H1 (cell line): ENCODE results near the gene PPIL6. TPM values are rescaled to one million over a fixed set of nuclear protein-coding genes. Genes with fewer than 3 reads are reported as not detected.

ENCODE experiments used
- CTCF ChIA-PET: fragments of 300-600 bp; sonication (Branson Sonifier 250); formaldehyde crosslinking; loops from one replicate; lab custom pipeline; 2021; ENCODE audit not compliant: partially characterized antibody; lab: Charles Lee
- POLR2A ChIA-PET: fragments of 300-600 bp; sonication (Branson Sonifier 250); formaldehyde crosslinking; loops from one replicate; lab custom pipeline; 2021; ENCODE audit warnings: inconsistent platforms; ENCODE audit not compliant: partially characterized antibody; lab: Charles Lee
- DNase-seq, 2 experiments: peaks; one replicate each; pipeline versions ENCODE4 v3.0.0 to v3.0.0-alpha.2; 2010 to 2022; ENCODE audit warnings: low spot score in 2 of 2, low read depth in 1 of 2, mixed read lengths in 1 of 2
- FAIRE-seq: peaks from 2 replicates; lab custom pipeline; 2011; peaks lifted over from hg19 to GRCh38; lab: Jason Lieb, UNC
- H2AFZ ChIP-seq: 2 replicates; pipeline ENCODE4 v1.8.1; 2012; ENCODE audit warnings: low read length, inconsistent platforms
- H2AK5ac ChIP-seq: 2 replicates; pipeline ENCODE4 v1.6.1; 2013; ENCODE audit warnings: low read depth, low read length
- H2BK120ac ChIP-seq: replicated peaks from 2 replicates; pipeline ENCODE3; 2013; ENCODE audit warnings: low read depth, low read length, inconsistent platforms
- H2BK12ac ChIP-seq: 2 replicates; pipeline ENCODE4 v1.6.1; 2013; ENCODE audit warnings: low read depth, low read length
- H2BK15ac ChIP-seq: 2 replicates; pipeline ENCODE4 v1.6.1; 2013; ENCODE audit warnings: low read length
- H2BK20ac ChIP-seq: 2 replicates; pipeline ENCODE4 v1.6.1; 2013; ENCODE audit warnings: low read length
- H2BK5ac ChIP-seq: 2 replicates; pipeline ENCODE4 v1.6.1; 2013; ENCODE audit warnings: low read depth, low read length
- H3K14ac ChIP-seq: 2 replicates; pipeline ENCODE4 v1.6.1; 2013; ENCODE audit warnings: inconsistent platforms; ENCODE audit not compliant: insufficient read length
- H3K18ac ChIP-seq: 2 replicates; pipeline ENCODE4 v1.6.1; 2013; ENCODE audit warnings: low read length; ENCODE audit errors: extremely low read depth
- H3K23ac ChIP-seq: 2 replicates; pipeline ENCODE4 v1.6.1; 2013; ENCODE audit warnings: inconsistent platforms; ENCODE audit not compliant: insufficient read length
- H3K23me2 ChIP-seq: 2 replicates; pipeline ENCODE4 v1.6.1; 2013; ENCODE audit warnings: low read depth, low read length
- H3K27ac ChIP-seq: 2 replicates; pipeline ENCODE4 v1.6.1; 2011; ENCODE audit warnings: low read depth, low read length, inconsistent platforms
- H3K27me3 ChIP-seq, 4 experiments: replicated peaks in 1 of 4; 1 replicate in 1 of 4; 2 replicates in 3 of 4; pipeline versions ENCODE4 v1.6.1 to v1.8.1; 2011 to 2013; ENCODE audit warnings: low read length in 3 of 4, mild to moderate bottlenecking in 3 of 4, inconsistent platforms in 2 of 4, mixed read lengths in 2 of 4, moderate library complexity in 1 of 4; ENCODE audit not compliant: control insufficient read depth in 3 of 4, insufficient read depth in 3 of 4; ENCODE audit errors: extremely low read depth in 1 of 4
- H3K36me3 ChIP-seq, 4 experiments: 2 replicates each; pipeline versions ENCODE4 v1.6.1 to v1.8.1; 2011 to 2013; ENCODE audit warnings: mild to moderate bottlenecking in 4 of 4, low read length in 3 of 4, moderate library complexity in 2 of 4, control low read depth in 1 of 4, inconsistent platforms in 1 of 4; ENCODE audit not compliant: insufficient read depth in 4 of 4, control insufficient read depth in 2 of 4
- H3K4ac ChIP-seq: replicated peaks from 2 replicates; pipeline ENCODE3; 2013; ENCODE audit warnings: low read length, low read depth, mixed read lengths, inconsistent platforms; ENCODE audit not compliant: insufficient read length
- H3K4me1 ChIP-seq, 4 experiments: replicated peaks in 1 of 4; 1 replicate in 1 of 4; 2 replicates in 3 of 4; pipeline versions ENCODE4 v1.6.1 to v1.8.1; 2011 to 2013; ENCODE audit warnings: low read length in 3 of 4, inconsistent platforms in 2 of 4, mixed read lengths in 1 of 4; ENCODE audit not compliant: insufficient read depth in 4 of 4, control insufficient read depth in 3 of 4
- H3K4me2 ChIP-seq, 2 experiments: 2 replicates each; pipeline versions ENCODE4 v1.6.1 to v1.8.1; 2011 to 2013; ENCODE audit warnings: low read depth in 2 of 2, low read length in 2 of 2, control low read depth in 1 of 2, inconsistent platforms in 1 of 2, mild to moderate bottlenecking in 1 of 2; ENCODE audit not compliant: insufficient read depth in 1 of 2
- H3K4me3 ChIP-seq, 4 experiments: fragments of 200-600, 300-600 bp in 1 of 4; sonication (generic), shearing (Covaris generic), sonication (Bioruptor Twin) in 1 of 4; 2 replicates each; pipeline versions ENCODE4 v1.5.1 to v1.8.1; 2011 to 2016; ENCODE audit warnings: low read length in 4 of 4, low read depth in 3 of 4, control low read depth in 2 of 4, inconsistent platforms in 2 of 4, mild to moderate bottlenecking in 2 of 4, mixed read lengths in 1 of 4, moderate library complexity in 1 of 4; ENCODE audit not compliant: insufficient read depth in 2 of 4; ENCODE audit errors: extremely low read depth in 1 of 4
- H3K56ac ChIP-seq: replicated peaks from 2 replicates; pipeline ENCODE3; 2013; ENCODE audit warnings: low read depth, mild to moderate bottlenecking, mixed read lengths, low read length, inconsistent platforms; ENCODE audit not compliant: insufficient read length
- H3K79me1 ChIP-seq: 2 replicates; pipeline ENCODE4 v1.6.1; 2013; ENCODE audit warnings: low read depth, low read length, control low read depth
- H3K79me2 ChIP-seq, 2 experiments: 2 replicates each; pipeline versions ENCODE4 v1.6.1 to v1.8.1; 2012 to 2013; ENCODE audit warnings: low read length in 2 of 2, mild to moderate bottlenecking in 2 of 2, inconsistent platforms in 1 of 2; ENCODE audit not compliant: insufficient read depth in 2 of 2, control insufficient read depth in 1 of 2
- H3K9ac ChIP-seq, 4 experiments: replicated peaks in 1 of 4; 1 replicate in 1 of 4; 2 replicates in 3 of 4; pipeline versions ENCODE4 v1.6.1 to v1.8.1; 2011 to 2013; ENCODE audit warnings: low read depth in 3 of 4, low read length in 3 of 4, control low read depth in 2 of 4, mild to moderate bottlenecking in 2 of 4, moderate library complexity in 2 of 4, inconsistent platforms in 1 of 4; ENCODE audit errors: extremely low read depth in 1 of 4
- H3K9me3 ChIP-seq, 2 experiments: 2 replicates each; pipeline versions ENCODE4 v1.6.1 to v1.8.1; 2012 to 2013; ENCODE audit warnings: mild to moderate bottlenecking in 2 of 2, moderate library complexity in 2 of 2, control low read depth in 1 of 2, inconsistent platforms in 1 of 2, low read depth in 1 of 2, low read length in 1 of 2, mixed read lengths in 1 of 2; ENCODE audit not compliant: insufficient read depth in 2 of 2
- H4K20me1 ChIP-seq, 2 experiments: replicated peaks in 1 of 2; 2 replicates each; pipeline versions ENCODE3 to v1.8.1; 2011 to 2013; ENCODE audit warnings: inconsistent platforms in 2 of 2, low read length in 2 of 2, mild to moderate bottlenecking in 1 of 2; ENCODE audit not compliant: insufficient read depth in 2 of 2, control insufficient read depth in 1 of 2
- H4K5ac ChIP-seq: 2 replicates; pipeline ENCODE4 v1.6.1; 2013; ENCODE audit warnings: low read length, low read depth, mixed read lengths, inconsistent platforms; ENCODE audit not compliant: insufficient read length
- H4K8ac ChIP-seq: 2 replicates; pipeline ENCODE4 v1.8.0; 2013; ENCODE audit warnings: mild to moderate bottlenecking, moderate library complexity, low read length, inconsistent platforms; ENCODE audit not compliant: insufficient read depth; ENCODE audit errors: extremely low read depth
- H4K91ac ChIP-seq: replicated peaks from 2 replicates; pipeline ENCODE3; 2013; ENCODE audit warnings: low read length, mixed read lengths, inconsistent platforms; ENCODE audit not compliant: insufficient read length
- KDM1A ChIP-seq: fragments of 200-600, 300-600 bp; sonication (generic); IDR thresholded peaks from 2 replicates; pipeline ENCODE4 v1.7.1; 2016; ENCODE audit warnings: mild to moderate bottlenecking, low read length, borderline replicate concordance
- TBP ChIP-seq: IDR thresholded peaks from 2 replicates; pipeline ENCODE4 v1.6.1; 2011; ENCODE audit warnings: low read depth, low read length, improper control_type of control experiment
- WGBS, 2 experiments: shearing (Covaris generic) in 1 of 2; methylation state at CpG; one replicate each; pipeline versions ENCODE4 v1.1.6 to v1.1.7; 2013 to 2015; ENCODE audit warnings: low lambda C conversion rate in 2 of 2, mixed read lengths in 2 of 2, inconsistent platforms in 1 of 2, low coverage in 1 of 2, missing lambda C conversion rate in 1 of 2; ENCODE audit not compliant: insufficient replicate concordance in 2 of 2, insufficient coverage in 1 of 2, insufficient read length in 1 of 2; ENCODE audit errors: extremely low coverage in 1 of 2, missing lambda C conversion rate in 1 of 2; 5-methylcytosine and 5-hydroxymethylcytosine counted together
- polyA plus RNA-seq, 7 experiments: library from polyadenylated mRNA; depleted of rRNA in 3 of 7; stranded (reverse) in 5 of 7; unstranded in 2 of 7; fragments of >200 nt in 5 of 7; fragments of 200-250 nt in 2 of 7; gene quantifications; 1 replicate in 5 of 7; 2 replicates in 1 of 7; 4 replicates in 1 of 7; pipeline versions ENCODE4 v1.2.1 to v1.2.3, GENCODE V29; 2011 to 2013; ENCODE audit warnings: missing spikeins in 2 of 7, mixed read lengths in 2 of 7
- total RNA-seq: library from RNA; stranded (reverse); fragmentation: NEBNext Ultra II Directional; extraction: Animal tissue kit (Norgen Biotek cat#: 25700); gene quantifications from 2 replicates; pipeline ENCODE4 v1.2.1, GENCODE V29; 2021
- TF ChIP-seq, protein P1 (sequence below): IDR thresholded peaks from 2 replicates; pipeline ENCODE4 v1.6.1; 2011; ENCODE audit warnings: low read depth, mild to moderate bottlenecking, low read length; ENCODE audit not compliant: insufficient read depth
- TF ChIP-seq, protein P2 (sequence below): IDR thresholded peaks from 2 replicates; pipeline ENCODE4 v1.6.1; 2012; ENCODE audit warnings: low read length, inconsistent platforms

PPIL6 gene
- total and polyA plus RNA-seq, 2 of the 8 experiments (the other 6 are each of a cell fraction or from before 2014, with no cell fraction given), result 0.42 to 1.3 TPM

- Histone ChIP-seq H2BK120ac (no peak overlapping the region), H3K14ac (no peak overlapping the region), H2AK5ac (no peak overlapping the region), H2AFZ (no peak overlapping the region), H2BK5ac (no peak overlapping the region), H3K18ac (no peak overlapping the region), H2BK20ac (no peak overlapping the region), H4K20me1 (no peaks in the 10 kb centered on the region), H3K23me2 (no peaks in the 10 kb centered on the region), H3K4me1 (no peaks in the 10 kb centered on the region), H3K23ac (no peak overlapping the region), H3K9ac (no peak overlapping the region), H2BK12ac (no peak overlapping the region), H3K79me2 (no peaks in the 10 kb centered on the region), H4K8ac (no peak overlapping the region; the same call in 1 of the 2 replicates), H3K4ac (no peak overlapping the region), H3K27me3 (no peaks in the 10 kb centered on the region; a peak in 1 of 7 replicates), H3K79me1 (no peaks in the 10 kb centered on the region), H3K56ac (no peak overlapping the region), H2BK15ac (no peak overlapping the region), H3K4me2 (no peak overlapping the region), H4K91ac (no peak overlapping the region), H3K9me3 (no peaks in the 10 kb centered on the region), H3K27ac (no peak overlapping the region), H3K36me3 (no peaks in the 10 kb centered on the region), H3K4me3 (no peak overlapping the region), H4K5ac (no peak overlapping the region)
- 87% methylated on average over 3 of the region's 3 CpGs; no CpG with 5 or more reads in 1 of the 2 experiments for WGBS, 2 experiments
- DNase-seq (no peak), FAIRE-seq (no peak)
- ChIA-PET POLR2A (interaction anchor here (1.4 kb wide), 1 partner anchor 19 kb away, joined by 4 read pairs; no protein-coding TSS in a partner anchor), CTCF (no interaction called here)
- TF ChIP-seq, protein P1, sequence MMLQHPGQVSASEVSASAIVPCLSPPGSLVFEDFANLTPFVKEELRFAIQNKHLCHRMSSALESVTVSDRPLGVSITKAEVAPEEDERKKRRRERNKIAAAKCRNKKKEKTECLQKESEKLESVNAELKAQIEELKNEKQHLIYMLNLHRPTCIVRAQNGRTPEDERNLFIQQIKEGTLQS, result no peak
- TF ChIP-seq, protein P2, sequence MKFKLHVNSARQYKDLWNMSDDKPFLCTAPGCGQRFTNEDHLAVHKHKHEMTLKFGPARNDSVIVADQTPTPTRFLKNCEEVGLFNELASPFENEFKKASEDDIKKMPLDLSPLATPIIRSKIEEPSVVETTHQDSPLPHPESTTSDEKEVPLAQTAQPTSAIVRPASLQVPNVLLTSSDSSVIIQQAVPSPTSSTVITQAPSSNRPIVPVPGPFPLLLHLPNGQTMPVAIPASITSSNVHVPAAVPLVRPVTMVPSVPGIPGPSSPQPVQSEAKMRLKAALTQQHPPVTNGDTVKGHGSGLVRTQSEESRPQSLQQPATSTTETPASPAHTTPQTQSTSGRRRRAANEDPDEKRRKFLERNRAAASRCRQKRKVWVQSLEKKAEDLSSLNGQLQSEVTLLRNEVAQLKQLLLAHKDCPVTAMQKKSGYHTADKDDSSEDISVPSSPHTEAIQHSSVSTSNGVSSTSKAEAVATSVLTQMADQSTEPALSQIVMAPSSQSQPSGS, result no peak
- no peak for TF ChIP-seq TBP
- TF ChIP-seq KDM1A, result no peak
- TF ChIP-seq, all 59 proteins: peak for 0
Measured at GRCh38 chr6:109347779-109348178, 92.6 kb downstream of the PPIL6 start.
